ENCODE results near the gene TEF.

DNA sequence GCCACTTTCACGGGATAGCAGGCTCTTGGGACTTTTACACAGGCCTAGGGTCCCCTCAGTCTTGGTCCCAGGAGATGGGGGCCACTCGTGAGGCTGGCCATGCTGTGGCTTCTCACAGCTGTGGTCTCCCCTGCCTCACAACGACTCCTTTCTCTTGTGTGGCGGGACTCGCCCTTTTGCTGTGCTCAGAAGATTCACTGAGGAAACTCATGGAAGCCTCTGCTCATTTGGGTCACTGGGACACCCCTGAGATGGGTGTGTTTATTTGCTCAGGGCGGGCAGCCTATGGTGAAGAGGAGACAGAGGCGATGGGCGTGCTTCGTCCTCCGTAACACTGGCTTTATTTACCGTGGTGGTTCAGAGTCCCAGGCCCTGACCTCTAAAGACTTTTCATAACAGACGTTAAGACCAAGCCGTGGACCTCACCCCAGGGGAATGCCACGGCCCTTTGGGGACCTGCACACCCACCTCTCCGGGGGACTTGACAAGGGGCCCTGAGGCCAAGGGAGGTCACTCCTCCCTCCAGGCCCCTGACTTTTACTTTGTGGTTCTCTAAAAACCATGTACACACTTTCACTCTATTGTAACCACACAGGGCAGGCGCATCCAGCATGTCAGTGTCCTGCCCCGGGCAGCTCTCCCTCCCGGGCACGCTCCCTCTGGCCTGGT, 15.5 kb downstream of the TEF start:
- TF ChIP-seq, protein P1, sequence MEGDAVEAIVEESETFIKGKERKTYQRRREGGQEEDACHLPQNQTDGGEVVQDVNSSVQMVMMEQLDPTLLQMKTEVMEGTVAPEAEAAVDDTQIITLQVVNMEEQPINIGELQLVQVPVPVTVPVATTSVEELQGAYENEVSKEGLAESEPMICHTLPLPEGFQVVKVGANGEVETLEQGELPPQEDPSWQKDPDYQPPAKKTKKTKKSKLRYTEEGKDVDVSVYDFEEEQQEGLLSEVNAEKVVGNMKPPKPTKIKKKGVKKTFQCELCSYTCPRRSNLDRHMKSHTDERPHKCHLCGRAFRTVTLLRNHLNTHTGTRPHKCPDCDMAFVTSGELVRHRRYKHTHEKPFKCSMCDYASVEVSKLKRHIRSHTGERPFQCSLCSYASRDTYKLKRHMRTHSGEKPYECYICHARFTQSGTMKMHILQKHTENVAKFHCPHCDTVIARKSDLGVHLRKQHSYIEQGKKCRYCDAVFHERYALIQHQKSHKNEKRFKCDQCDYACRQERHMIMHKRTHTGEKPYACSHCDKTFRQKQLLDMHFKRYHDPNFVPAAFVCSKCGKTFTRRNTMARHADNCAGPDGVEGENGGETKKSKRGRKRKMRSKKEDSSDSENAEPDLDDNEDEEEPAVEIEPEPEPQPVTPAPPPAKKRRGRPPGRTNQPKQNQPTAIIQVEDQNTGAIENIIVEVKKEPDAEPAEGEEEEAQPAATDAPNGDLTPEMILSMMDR (IDR thresholded peaks at IDR 0.05) = no peak
- TF ChIP-seq POLR2A (IDR thresholded peaks at IDR 0.05) = no peak

Data from thyroid gland (tissue), 4 donors.